ENCODE results near the gene CAMTA1.

The CAMTA1 gene

GRCh38 chr1:7642418-7642704 is 857.1 kb downstream of the CAMTA1 start:
- DNase-seq (ENCODE audit: insufficient read length, low spot score) (no peak), FAIRE-seq (no peak)
- TF ChIP-seq, protein P1, sequence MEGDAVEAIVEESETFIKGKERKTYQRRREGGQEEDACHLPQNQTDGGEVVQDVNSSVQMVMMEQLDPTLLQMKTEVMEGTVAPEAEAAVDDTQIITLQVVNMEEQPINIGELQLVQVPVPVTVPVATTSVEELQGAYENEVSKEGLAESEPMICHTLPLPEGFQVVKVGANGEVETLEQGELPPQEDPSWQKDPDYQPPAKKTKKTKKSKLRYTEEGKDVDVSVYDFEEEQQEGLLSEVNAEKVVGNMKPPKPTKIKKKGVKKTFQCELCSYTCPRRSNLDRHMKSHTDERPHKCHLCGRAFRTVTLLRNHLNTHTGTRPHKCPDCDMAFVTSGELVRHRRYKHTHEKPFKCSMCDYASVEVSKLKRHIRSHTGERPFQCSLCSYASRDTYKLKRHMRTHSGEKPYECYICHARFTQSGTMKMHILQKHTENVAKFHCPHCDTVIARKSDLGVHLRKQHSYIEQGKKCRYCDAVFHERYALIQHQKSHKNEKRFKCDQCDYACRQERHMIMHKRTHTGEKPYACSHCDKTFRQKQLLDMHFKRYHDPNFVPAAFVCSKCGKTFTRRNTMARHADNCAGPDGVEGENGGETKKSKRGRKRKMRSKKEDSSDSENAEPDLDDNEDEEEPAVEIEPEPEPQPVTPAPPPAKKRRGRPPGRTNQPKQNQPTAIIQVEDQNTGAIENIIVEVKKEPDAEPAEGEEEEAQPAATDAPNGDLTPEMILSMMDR (IDR thresholded peaks at IDR 0.05; ENCODE audit: insufficient read depth, missing control alignments), result no peak

- FAIRE-seq, result no peak
- no peak for DNase-seq (ENCODE audit: insufficient read length, low spot score)
- TF ChIP-seq, protein P1 (IDR thresholded peaks at IDR 0.05; ENCODE audit: insufficient read depth, missing control alignments), result no peak
Measured at GRCh38 chr1:7642781-7643529, 857.7 kb downstream of the CAMTA1 start.

GRCh38 chr1:7643530-7643929 is 858.3 kb downstream of the CAMTA1 start:
- TF ChIP-seq, protein P1 (IDR thresholded peaks at IDR 0.05; ENCODE audit: insufficient read depth, missing control alignments), result no peak
- FAIRE-seq (no peak), DNase-seq (ENCODE audit: insufficient read length, low spot score) (no peak)

- no peak for FAIRE-seq
- TF ChIP-seq, protein P1 (IDR thresholded peaks at IDR 0.05; ENCODE audit: insufficient read depth, missing control alignments), result no peak
- DNase-seq (ENCODE audit: insufficient read length, low spot score), result no peak
Measured at GRCh38 chr1:7644086-7644485, 858.8 kb downstream of the CAMTA1 start.

- FAIRE-seq, result no peak
- no peak for DNase-seq (ENCODE audit: insufficient read length, low spot score)
- TF ChIP-seq, protein P1 (IDR thresholded peaks at IDR 0.05; ENCODE audit: insufficient read depth, missing control alignments), result no peak
Measured at GRCh38 chr1:7644961-7645750, 859.9 kb downstream of the CAMTA1 start.

DNA sequence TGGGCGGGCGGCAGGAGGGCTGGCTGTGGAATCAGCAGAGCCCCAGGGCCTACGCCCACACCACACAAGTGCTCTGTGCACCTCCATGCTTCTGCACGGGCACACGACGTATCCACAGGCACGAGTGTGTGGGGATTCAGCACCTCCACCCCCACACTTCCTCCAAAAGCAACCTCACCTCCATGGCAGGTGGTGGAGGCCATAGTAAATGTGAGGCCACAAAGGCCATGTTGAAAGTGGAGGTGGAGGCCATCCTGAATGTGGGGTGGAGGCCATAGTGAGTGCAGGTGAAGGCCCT is 860.4 kb downstream of the CAMTA1 start:
- no peak for FAIRE-seq
- TF ChIP-seq, protein P1 (IDR thresholded peaks at IDR 0.05; ENCODE audit: insufficient read depth, missing control alignments), result no peak
- DNase-seq (ENCODE audit: insufficient read length, low spot score), result no peak

GRCh38 chr1:7646164-7646563 is 860.9 kb downstream of the CAMTA1 start:
- FAIRE-seq, result no peak
- no peak for DNase-seq (ENCODE audit: insufficient read length, low spot score)
- TF ChIP-seq, protein P1 (IDR thresholded peaks at IDR 0.05; ENCODE audit: insufficient read depth, missing control alignments), result no peak
